Nephron progenitor cell (in vitro differentiated cells): ENCODE measurements around the gene DEPDC1B.
"Not testable (repeated sequence)": the region's sequence is repeated elsewhere in the genome, so short reads cannot be mapped to it uniquely, and the experiment has no call there.

Source experiments
- DNase-seq: peaks from one replicate; pipeline ENCODE4 v3.0.0; 2021
- H3K27ac Mint-ChIP-seq: 2 replicates; pipeline ENCODE4 v1.8.0; 2021; ENCODE audit warnings: mild to moderate bottlenecking, moderate library complexity, mixed read lengths
- H3K27me3 Mint-ChIP-seq: 2 replicates; pipeline ENCODE4 v1.8.0; 2021; ENCODE audit warnings: mild to moderate bottlenecking, low read depth, mixed read lengths; ENCODE audit not compliant: poor library complexity
- H3K36me3 Mint-ChIP-seq: 2 replicates; pipeline ENCODE4 v1.8.0; 2021; ENCODE audit warnings: low read depth, mixed read lengths
- H3K4me1 Mint-ChIP-seq: 2 replicates; pipeline ENCODE4 v1.8.0; 2021; ENCODE audit warnings: mixed read lengths
- H3K4me3 Mint-ChIP-seq: 2 replicates; pipeline ENCODE4 v1.8.0; 2021; ENCODE audit warnings: mild to moderate bottlenecking, moderate library complexity, mixed read lengths
- H3K9me3 Mint-ChIP-seq: 2 replicates; pipeline ENCODE4 v1.8.0; 2021; ENCODE audit warnings: mild to moderate bottlenecking, moderate library complexity, mixed read lengths
- TF ChIP-seq, protein P1 (sequence below): fragments of 200-600 bp; sonication (generic); IDR thresholded peaks from 2 replicates; pipeline ENCODE4 v1.5.0; 2021; ENCODE audit warnings: antibody characterized with exemption

DEPDC1B gene

GRCh38 chr5:60687927-60688720 is 11.8 kb downstream of the DEPDC1B start:
- H3K36me3 Mint-ChIP-seq = peaks cover 68% of the 10 kb centered on the region
- no peak for DNase-seq
- no peaks in the 10 kb centered on the region for H3K27me3 Mint-ChIP-seq
- no peak overlapping the region for H3K27ac Mint-ChIP-seq
- TF ChIP-seq, protein P1, sequence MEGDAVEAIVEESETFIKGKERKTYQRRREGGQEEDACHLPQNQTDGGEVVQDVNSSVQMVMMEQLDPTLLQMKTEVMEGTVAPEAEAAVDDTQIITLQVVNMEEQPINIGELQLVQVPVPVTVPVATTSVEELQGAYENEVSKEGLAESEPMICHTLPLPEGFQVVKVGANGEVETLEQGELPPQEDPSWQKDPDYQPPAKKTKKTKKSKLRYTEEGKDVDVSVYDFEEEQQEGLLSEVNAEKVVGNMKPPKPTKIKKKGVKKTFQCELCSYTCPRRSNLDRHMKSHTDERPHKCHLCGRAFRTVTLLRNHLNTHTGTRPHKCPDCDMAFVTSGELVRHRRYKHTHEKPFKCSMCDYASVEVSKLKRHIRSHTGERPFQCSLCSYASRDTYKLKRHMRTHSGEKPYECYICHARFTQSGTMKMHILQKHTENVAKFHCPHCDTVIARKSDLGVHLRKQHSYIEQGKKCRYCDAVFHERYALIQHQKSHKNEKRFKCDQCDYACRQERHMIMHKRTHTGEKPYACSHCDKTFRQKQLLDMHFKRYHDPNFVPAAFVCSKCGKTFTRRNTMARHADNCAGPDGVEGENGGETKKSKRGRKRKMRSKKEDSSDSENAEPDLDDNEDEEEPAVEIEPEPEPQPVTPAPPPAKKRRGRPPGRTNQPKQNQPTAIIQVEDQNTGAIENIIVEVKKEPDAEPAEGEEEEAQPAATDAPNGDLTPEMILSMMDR = no peak
- H3K9me3 Mint-ChIP-seq = peaks cover 17% of the 10 kb centered on the region
- H3K4me1 Mint-ChIP-seq = no peaks in the 10 kb centered on the region
- no peak overlapping the region for H3K4me3 Mint-ChIP-seq

GRCh38 chr5:60686157-60686556 is 13.8 kb downstream of the DEPDC1B start:
- Mint-ChIP-seq H3K36me3 (peaks cover 69% of the 10 kb centered on the region), H3K9me3 (peaks cover under 1% of the 10 kb centered on the region), H3K27me3 (no peaks in the 10 kb centered on the region), H3K4me1 (no peaks in the 10 kb centered on the region), H3K4me3 (no peak overlapping the region), H3K27ac (no peak overlapping the region)
- DNase-seq = no peak
- TF ChIP-seq, protein P1 = no peak

GRCh38 chr5:60685700-60686099 is 14.3 kb downstream of the DEPDC1B start:
- Mint-ChIP-seq H3K27ac (no peak overlapping the region), H3K27me3 (no peaks in the 10 kb centered on the region), H3K4me3 (no peak overlapping the region), H3K4me1 (no peaks in the 10 kb centered on the region), H3K9me3 (no peaks in the 10 kb centered on the region), H3K36me3 (peaks cover 67% of the 10 kb centered on the region)
- DNase-seq = no peak
- TF ChIP-seq, protein P1 = no peak

- Mint-ChIP-seq H3K36me3 (peaks cover 62% of the 10 kb centered on the region), H3K27ac (no peak overlapping the region), H3K9me3 (no peaks in the 10 kb centered on the region), H3K27me3 (no peaks in the 10 kb centered on the region), H3K4me3 (no peak overlapping the region), H3K4me1 (no peaks in the 10 kb centered on the region)
- TF ChIP-seq, protein P1 = no peak
- no peak for DNase-seq
Measured at GRCh38 chr5:60685028-60685427, 14.9 kb downstream of the DEPDC1B start.

DNA sequence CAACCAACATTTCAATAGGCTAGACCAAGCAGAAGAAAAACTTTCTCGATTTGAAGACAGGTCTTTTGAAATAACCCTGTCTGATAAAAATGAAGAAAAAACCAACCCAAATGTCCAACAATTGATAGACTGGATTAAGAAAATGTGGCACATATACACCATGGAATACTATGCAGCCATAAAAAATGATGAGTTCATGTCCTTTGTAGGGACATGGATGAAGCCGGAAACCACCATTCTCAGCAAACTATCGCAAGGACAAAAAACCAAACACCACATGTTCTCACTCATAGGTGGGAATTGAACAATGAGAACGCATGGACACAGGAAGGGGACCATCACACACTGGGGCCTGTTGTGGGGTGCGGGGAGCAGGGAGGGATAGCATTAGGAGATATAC is 18.0 kb downstream of the DEPDC1B start:
- H3K27ac Mint-ChIP-seq, DNase-seq, H3K27me3 Mint-ChIP-seq, H3K9me3 Mint-ChIP-seq, H3K4me3 Mint-ChIP-seq, H3K4me1 Mint-ChIP-seq: not testable (repeated sequence)
- peaks cover 58% of the 10 kb centered on the region for H3K36me3 Mint-ChIP-seq

DNA sequence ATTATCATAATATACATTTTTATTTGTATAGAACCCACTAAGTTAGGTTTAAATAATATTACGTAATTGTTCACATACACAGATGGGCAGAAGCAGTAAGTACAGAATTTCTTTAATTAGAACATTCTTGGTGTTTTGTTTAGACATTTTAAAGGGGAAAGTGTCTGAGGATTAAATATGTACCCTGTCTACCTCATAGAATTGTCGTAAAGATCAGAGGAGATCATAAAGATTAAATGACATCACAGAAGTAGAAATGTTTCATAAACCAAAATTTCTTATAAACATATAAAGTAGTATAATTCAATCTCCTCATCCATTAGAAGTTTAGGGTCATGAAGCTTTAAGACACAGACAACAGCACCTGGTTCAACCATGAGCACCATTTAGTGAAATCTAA is 20.1 kb downstream of the DEPDC1B start:
- H3K27me3 Mint-ChIP-seq = no peaks in the 10 kb centered on the region
- DNase-seq = no peak
- TF ChIP-seq, protein P1 = no peak
- H3K36me3 Mint-ChIP-seq = peaks cover 36% of the 10 kb centered on the region
- H3K27ac Mint-ChIP-seq = no peak overlapping the region
- no peaks in the 10 kb centered on the region for H3K4me1 Mint-ChIP-seq
- H3K4me3 Mint-ChIP-seq = no peak overlapping the region
- no peaks in the 10 kb centered on the region for H3K9me3 Mint-ChIP-seq
